ENCODE results near the gene FAM151A. TPM values are rescaled to one million over a fixed set of nuclear protein-coding genes. Genes with fewer than 3 reads are reported as not detected.

Gene FAM151A
- total RNA-seq, 2 donors from 2014 or later, result 0.63 TPM; not detected in 1

GRCh38 chr1:54583307-54583686 lies 40.0 kb downstream of the FAM151A start:
- Histone ChIP-seq H3K27me3 (no peaks in the 10 kb centered on the region), H3K9me3 (no peaks in the 10 kb centered on the region), H3K4me3 (no peak overlapping the region), H3K4me1 (peaks cover 0 to 72% of the 10 kb centered on the region in 2 donors), H3K27ac (peak overlapping the region; percentile 89 to 90), H3K36me3 (no peaks in the 10 kb centered on the region)
- no peak for DNase-seq (ENCODE audit: low spot score)
- TF ChIP-seq CTCF (IDR thresholded peaks at IDR 0.05), result no peak

- H3K27ac ChIP-seq, result peak overlapping the region; percentile 89 to 90
- H3K4me1 ChIP-seq, result peaks cover 0 to 77% of the 10 kb centered on the region in 2 donors
- H3K36me3 ChIP-seq, result no peaks in the 10 kb centered on the region
- H3K27me3 ChIP-seq, result no peaks in the 10 kb centered on the region
- H3K4me3 ChIP-seq, result no peak overlapping the region
- no peak for TF ChIP-seq CTCF (IDR thresholded peaks at IDR 0.05)
- no peaks in the 10 kb centered on the region for H3K9me3 ChIP-seq
- DNase-seq (ENCODE audit: low spot score), result no peak
Observed at GRCh38 chr1:54582566-54583306, 40.6 kb downstream of the FAM151A start.

GRCh38 chr1:54581621-54582035 lies 41.7 kb downstream of the FAM151A start:
- TF ChIP-seq CTCF (IDR thresholded peaks at IDR 0.05), result no peak
- peak; percentile 92 for DNase-seq (ENCODE audit: low spot score)
- H3K4me3 ChIP-seq, result no peak overlapping the region
- H3K9me3 ChIP-seq, result no peaks in the 10 kb centered on the region
- no peaks in the 10 kb centered on the region for H3K27me3 ChIP-seq
- no peaks in the 10 kb centered on the region for H3K36me3 ChIP-seq
- H3K27ac ChIP-seq, result peak overlapping the region; percentile 89 to 90
- H3K4me1 ChIP-seq, result peaks cover 0 to 77% of the 10 kb centered on the region in 2 donors

- H3K27ac ChIP-seq, result peak overlapping the region; percentile 89 to 90
- H3K9me3 ChIP-seq, result no peaks in the 10 kb centered on the region
- peaks cover 0 to 71% of the 10 kb centered on the region in 2 donors for H3K4me1 ChIP-seq
- TF ChIP-seq CTCF (IDR thresholded peaks at IDR 0.05), result no peak
- H3K4me3 ChIP-seq, result no peak overlapping the region
- H3K27me3 ChIP-seq, result no peaks in the 10 kb centered on the region
- DNase-seq (ENCODE audit: low spot score), result no peak
- no peaks in the 10 kb centered on the region for H3K36me3 ChIP-seq
Observed at GRCh38 chr1:54580856-54581550, 42.3 kb downstream of the FAM151A start.

GRCh38 chr1:54579337-54579781 lies 44.0 kb downstream of the FAM151A start:
- peak overlapping the region; percentile 89 to 90 for H3K27ac ChIP-seq
- no peaks in the 10 kb centered on the region for H3K36me3 ChIP-seq
- H3K4me3 ChIP-seq, result no peak overlapping the region
- peaks cover 0 to 72% of the 10 kb centered on the region in 2 donors for H3K4me1 ChIP-seq
- no peaks in the 10 kb centered on the region for H3K9me3 ChIP-seq
- no peaks in the 10 kb centered on the region for H3K27me3 ChIP-seq
- TF ChIP-seq CTCF (IDR thresholded peaks at IDR 0.05), result no peak
- no peak for DNase-seq (ENCODE audit: low spot score)

Measured in right atrium auricular region (tissue), 2 donors.